ENCODE measurements around the gene SLC39A9.
A peak's percentile ranks its signal among the peaks of the same experiment; 100 is the strongest.

Gene SLC39A9

DNA sequence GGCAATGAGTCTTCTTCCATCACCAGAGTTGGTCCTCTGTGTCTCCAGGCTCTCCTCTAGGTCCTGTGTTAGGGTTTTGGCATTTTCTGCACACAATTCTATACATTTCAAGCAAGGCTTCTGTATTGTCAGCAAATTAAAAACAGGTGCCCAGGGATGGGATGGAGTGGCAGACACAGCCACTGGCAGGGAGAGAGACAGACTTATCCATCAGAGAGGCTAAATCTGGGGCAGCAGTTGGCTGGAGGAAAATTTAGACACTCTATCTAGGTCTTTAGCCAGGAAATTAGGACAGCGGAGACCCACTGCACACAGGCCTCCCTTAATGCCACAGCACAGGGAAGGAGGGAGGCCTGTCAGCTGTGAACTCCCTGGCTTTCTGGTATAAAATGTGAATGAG is 106.3 kb downstream of the SLC39A9 start:
- DNase-seq (ENCODE audit: low spot score), result no peak

DNA sequence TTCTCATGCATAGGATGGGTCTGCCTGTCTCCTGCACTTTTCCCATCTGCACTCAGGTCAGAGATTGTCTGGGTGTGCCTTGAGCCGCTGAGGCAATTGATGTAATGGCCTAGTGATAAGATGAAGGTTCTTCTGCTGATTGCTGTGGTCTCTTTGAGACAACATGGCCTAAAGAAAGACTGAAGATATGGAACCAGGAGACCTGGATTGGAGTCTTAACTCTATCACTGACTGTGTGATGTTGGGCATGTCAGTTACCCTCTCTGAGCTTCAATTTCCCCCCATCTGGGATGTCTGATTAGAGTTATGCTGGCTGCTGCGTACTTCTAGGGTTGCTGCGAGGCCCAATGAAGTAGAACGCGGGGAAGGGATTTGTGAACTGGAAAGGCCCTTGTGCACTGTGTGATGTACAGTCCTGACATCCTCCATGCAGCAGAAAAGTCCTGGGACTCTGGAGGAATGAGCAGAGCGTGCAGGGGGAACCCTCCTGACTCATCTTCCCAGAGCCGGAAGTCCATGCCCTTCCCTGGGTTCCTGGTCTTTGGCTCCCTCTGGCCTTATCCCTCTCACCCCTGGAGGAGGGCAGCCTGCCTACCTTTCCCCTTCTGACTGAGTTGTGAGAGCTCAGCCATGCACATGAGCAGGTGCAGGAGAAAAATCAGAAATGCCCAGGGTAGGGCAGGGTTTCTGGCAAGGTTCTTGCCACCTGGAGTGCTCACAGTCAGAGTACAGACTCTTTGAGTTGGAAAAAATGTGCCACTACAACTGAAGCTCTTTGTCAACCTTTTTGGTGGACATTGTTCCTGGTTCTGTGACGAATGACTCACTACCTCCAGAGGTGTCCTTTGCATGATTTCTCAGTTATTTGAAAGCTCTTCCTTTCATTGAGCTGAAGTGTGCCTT is 107.1 kb downstream of the SLC39A9 start:
- peak; percentile 35 for DNase-seq (ENCODE audit: low spot score)

DNA sequence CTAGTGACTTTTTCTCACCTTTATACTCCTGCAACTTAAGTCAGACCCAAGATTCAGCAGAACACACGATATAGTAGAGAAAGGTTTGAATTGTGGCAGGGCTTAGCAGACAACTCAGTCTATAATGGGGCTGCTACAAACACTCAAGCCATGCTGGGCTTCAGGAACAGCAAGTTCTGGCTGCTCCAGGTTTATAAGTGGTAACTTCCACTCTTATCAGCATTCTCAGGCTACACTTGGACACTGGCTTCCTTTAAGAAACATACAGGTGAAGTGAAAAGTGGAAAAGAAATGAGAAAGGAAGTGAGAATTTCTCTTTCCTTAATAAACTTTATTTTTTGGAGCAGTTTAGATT is 107.7 kb downstream of the SLC39A9 start:
- DNase-seq (ENCODE audit: low spot score), result no peak
